Measurements from ENCODE around the gene TMUB2.

Gene TMUB2

GRCh38 chr17:44202756-44203155, 16.0 kb downstream of the TMUB2 start:
- no peaks in the 10 kb centered on the region for H3K9me3 ChIP-seq (ENCODE audit: control insufficient read depth in 2 of 2, low read length in 2 of 2)
- H3K27me3 ChIP-seq (ENCODE audit: control insufficient read depth in 2 of 2, insufficient read depth in 2 of 2, low read length in 2 of 2), result no peaks in the 10 kb centered on the region
- no peak overlapping the region for H3K4me3 ChIP-seq (ENCODE audit: low read length in 2 of 2)
- H3K9ac ChIP-seq (ENCODE audit: low read depth in 1 of 2, low read length in 2 of 2), result no peak overlapping the region
- H3K4me1 ChIP-seq (ENCODE audit: control insufficient read depth in 2 of 2, insufficient read depth in 2 of 2, low read length in 2 of 2), result peaks cover 19 to 23% of the 10 kb centered on the region in 2 donors
- H3K36me3 ChIP-seq (ENCODE audit: control insufficient read depth in 2 of 2, insufficient read depth in 2 of 2, low read length in 2 of 2), result peaks cover 8 to 13% of the 10 kb centered on the region in 2 donors
- H3K27ac ChIP-seq (ENCODE audit: low read depth in 2 of 2, low read length in 2 of 2), result no peak overlapping the region

GRCh38 chr17:44203731-44204440, 17.1 kb downstream of the TMUB2 start:
- H3K27me3 ChIP-seq (ENCODE audit: control insufficient read depth in 2 of 2, insufficient read depth in 2 of 2, low read length in 2 of 2), result no peaks in the 10 kb centered on the region
- peaks cover 10 to 16% of the 10 kb centered on the region in 2 donors for H3K4me1 ChIP-seq (ENCODE audit: control insufficient read depth in 2 of 2, insufficient read depth in 2 of 2, low read length in 2 of 2)
- H3K4me3 ChIP-seq (ENCODE audit: low read length in 2 of 2), result no peak overlapping the region
- H3K9me3 ChIP-seq (ENCODE audit: control insufficient read depth in 2 of 2, low read length in 2 of 2), result no peaks in the 10 kb centered on the region
- H3K27ac ChIP-seq (ENCODE audit: low read depth in 2 of 2, low read length in 2 of 2), result no peak overlapping the region
- H3K36me3 ChIP-seq (ENCODE audit: control insufficient read depth in 2 of 2, insufficient read depth in 2 of 2, low read length in 2 of 2), result peaks cover 19 to 23% of the 10 kb centered on the region in 2 donors
- no peak overlapping the region for H3K9ac ChIP-seq (ENCODE audit: low read depth in 1 of 2, low read length in 2 of 2)

GRCh38 chr17:44204441-44204882, 17.7 kb downstream of the TMUB2 start:
- no peaks in the 10 kb centered on the region for H3K27me3 ChIP-seq (ENCODE audit: control insufficient read depth in 2 of 2, insufficient read depth in 2 of 2, low read length in 2 of 2)
- H3K9me3 ChIP-seq (ENCODE audit: control insufficient read depth in 2 of 2, low read length in 2 of 2), result no peaks in the 10 kb centered on the region
- H3K4me1 ChIP-seq (ENCODE audit: control insufficient read depth in 2 of 2, insufficient read depth in 2 of 2, low read length in 2 of 2), result peaks cover 10 to 16% of the 10 kb centered on the region in 2 donors
- no peak overlapping the region for H3K9ac ChIP-seq (ENCODE audit: low read depth in 1 of 2, low read length in 2 of 2)
- peaks cover 24 to 27% of the 10 kb centered on the region in 2 donors for H3K36me3 ChIP-seq (ENCODE audit: control insufficient read depth in 2 of 2, insufficient read depth in 2 of 2, low read length in 2 of 2)
- H3K27ac ChIP-seq (ENCODE audit: low read depth in 2 of 2, low read length in 2 of 2), result no peak overlapping the region
- no peak overlapping the region for H3K4me3 ChIP-seq (ENCODE audit: low read length in 2 of 2)

- H3K9ac ChIP-seq (ENCODE audit: low read depth in 1 of 2, low read length in 2 of 2), result no peak overlapping the region
- H3K27me3 ChIP-seq (ENCODE audit: control insufficient read depth in 2 of 2, insufficient read depth in 2 of 2, low read length in 2 of 2), result no peaks in the 10 kb centered on the region
- H3K36me3 ChIP-seq (ENCODE audit: control insufficient read depth in 2 of 2, insufficient read depth in 2 of 2, low read length in 2 of 2), result peaks cover 33 to 36% of the 10 kb centered on the region in 2 donors
- H3K4me1 ChIP-seq (ENCODE audit: control insufficient read depth in 2 of 2, insufficient read depth in 2 of 2, low read length in 2 of 2), result peaks cover 15 to 22% of the 10 kb centered on the region in 2 donors
- H3K27ac ChIP-seq (ENCODE audit: low read depth in 2 of 2, low read length in 2 of 2), result no peak overlapping the region
- H3K4me3 ChIP-seq (ENCODE audit: low read length in 2 of 2), result no peak overlapping the region
- no peaks in the 10 kb centered on the region for H3K9me3 ChIP-seq (ENCODE audit: control insufficient read depth in 2 of 2, low read length in 2 of 2)
Observed at GRCh38 chr17:44205962-44206824, 19.4 kb downstream of the TMUB2 start.

- Histone ChIP-seq H3K4me1 (ENCODE audit: control insufficient read depth in 2 of 2, insufficient read depth in 2 of 2, low read length in 2 of 2) (peaks cover 16 to 22% of the 10 kb centered on the region in 2 donors), H3K36me3 (ENCODE audit: control insufficient read depth in 2 of 2, insufficient read depth in 2 of 2, low read length in 2 of 2) (peaks cover 39 to 42% of the 10 kb centered on the region in 2 donors), H3K4me3 (ENCODE audit: low read length in 2 of 2) (no peak overlapping the region), H3K9me3 (ENCODE audit: control insufficient read depth in 2 of 2, low read length in 2 of 2) (no peaks in the 10 kb centered on the region), H3K27me3 (ENCODE audit: control insufficient read depth in 2 of 2, insufficient read depth in 2 of 2, low read length in 2 of 2) (no peaks in the 10 kb centered on the region), H3K9ac (ENCODE audit: low read depth in 1 of 2, low read length in 2 of 2) (no peak overlapping the region), H3K27ac (ENCODE audit: low read depth in 2 of 2, low read length in 2 of 2) (no peak overlapping the region)
Observed at GRCh38 chr17:44206825-44207155, 20.0 kb downstream of the TMUB2 start.

GRCh38 chr17:44207319-44207718, 20.5 kb downstream of the TMUB2 start:
- Histone ChIP-seq H3K9me3 (ENCODE audit: control insufficient read depth in 2 of 2, low read length in 2 of 2) (no peaks in the 10 kb centered on the region), H3K9ac (ENCODE audit: low read depth in 1 of 2, low read length in 2 of 2) (no peak overlapping the region), H3K27ac (ENCODE audit: low read depth in 2 of 2, low read length in 2 of 2) (no peak overlapping the region), H3K4me3 (ENCODE audit: low read length in 2 of 2) (no peak overlapping the region), H3K4me1 (ENCODE audit: control insufficient read depth in 2 of 2, insufficient read depth in 2 of 2, low read length in 2 of 2) (peaks cover 16 to 22% of the 10 kb centered on the region in 2 donors), H3K36me3 (ENCODE audit: control insufficient read depth in 2 of 2, insufficient read depth in 2 of 2, low read length in 2 of 2) (peaks cover 39 to 42% of the 10 kb centered on the region in 2 donors), H3K27me3 (ENCODE audit: control insufficient read depth in 2 of 2, insufficient read depth in 2 of 2, low read length in 2 of 2) (no peaks in the 10 kb centered on the region)

- H3K4me3 ChIP-seq (ENCODE audit: low read length in 2 of 2), result no peak overlapping the region
- H3K27ac ChIP-seq (ENCODE audit: low read depth in 2 of 2, low read length in 2 of 2), result no peak overlapping the region
- H3K36me3 ChIP-seq (ENCODE audit: control insufficient read depth in 2 of 2, insufficient read depth in 2 of 2, low read length in 2 of 2), result peaks cover 39 to 42% of the 10 kb centered on the region in 2 donors
- peaks cover 16 to 22% of the 10 kb centered on the region in 2 donors for H3K4me1 ChIP-seq (ENCODE audit: control insufficient read depth in 2 of 2, insufficient read depth in 2 of 2, low read length in 2 of 2)
- no peak overlapping the region for H3K9ac ChIP-seq (ENCODE audit: low read depth in 1 of 2, low read length in 2 of 2)
- H3K9me3 ChIP-seq (ENCODE audit: control insufficient read depth in 2 of 2, low read length in 2 of 2), result no peaks in the 10 kb centered on the region
- no peaks in the 10 kb centered on the region for H3K27me3 ChIP-seq (ENCODE audit: control insufficient read depth in 2 of 2, insufficient read depth in 2 of 2, low read length in 2 of 2)
Observed at GRCh38 chr17:44207743-44208142, 21.0 kb downstream of the TMUB2 start.

GRCh38 chr17:44209786-44210341, 23.1 kb downstream of the TMUB2 start:
- Histone ChIP-seq H3K27me3 (ENCODE audit: control insufficient read depth in 2 of 2, insufficient read depth in 2 of 2, low read length in 2 of 2) (no peaks in the 10 kb centered on the region), H3K36me3 (ENCODE audit: control insufficient read depth in 2 of 2, insufficient read depth in 2 of 2, low read length in 2 of 2) (peaks cover 54 to 56% of the 10 kb centered on the region in 2 donors), H3K4me3 (ENCODE audit: low read length in 2 of 2) (peak overlapping the region; percentile 17 to 20), H3K27ac (ENCODE audit: low read depth in 2 of 2, low read length in 2 of 2) (peak overlapping the region in 1 of 2 donors; percentile 16), H3K9me3 (ENCODE audit: control insufficient read depth in 2 of 2, low read length in 2 of 2) (no peaks in the 10 kb centered on the region), H3K9ac (ENCODE audit: low read depth in 1 of 2, low read length in 2 of 2) (peak overlapping the region; percentile 6 to 41), H3K4me1 (ENCODE audit: control insufficient read depth in 2 of 2, insufficient read depth in 2 of 2, low read length in 2 of 2) (peaks cover 10 to 13% of the 10 kb centered on the region in 2 donors)

GRCh38 chr17:44210342-44211192, 23.8 kb downstream of the TMUB2 start:
- Histone ChIP-seq H3K27me3 (ENCODE audit: control insufficient read depth in 2 of 2, insufficient read depth in 2 of 2, low read length in 2 of 2) (no peaks in the 10 kb centered on the region), H3K27ac (ENCODE audit: low read depth in 2 of 2, low read length in 2 of 2) (peak overlapping the region in 1 of 2 donors; percentile 23), H3K36me3 (ENCODE audit: control insufficient read depth in 2 of 2, insufficient read depth in 2 of 2, low read length in 2 of 2) (peaks cover 61 to 63% of the 10 kb centered on the region in 2 donors), H3K4me3 (ENCODE audit: low read length in 2 of 2) (peak overlapping the region; percentile 17 to 20), H3K9ac (ENCODE audit: low read depth in 1 of 2, low read length in 2 of 2) (peak overlapping the region; percentile 6 to 41), H3K9me3 (ENCODE audit: control insufficient read depth in 2 of 2, low read length in 2 of 2) (no peaks in the 10 kb centered on the region), H3K4me1 (ENCODE audit: control insufficient read depth in 2 of 2, insufficient read depth in 2 of 2, low read length in 2 of 2) (peaks cover 10 to 15% of the 10 kb centered on the region in 2 donors)
